Stomach (tissue), 9 donors: ENCODE data around the gene TMOD3. TPM values are rescaled to one million over a fixed set of nuclear protein-coding genes. Genes with fewer than 3 reads are reported as not detected.

Experiments
- DNase-seq, 2 donors: peaks; one replicate each; pipeline versions ENCODE4 v3.0.0 to v3.0.0-alpha.2; 2013 to 2019
- H3K27ac ChIP-seq, 5 donors: fragments of 200-600 bp in 4 of 5; sonication (generic) in 4 of 5; one replicate each; pipeline ENCODE4 v1.5.1; 2013 to 2019; ENCODE audit warnings: mild to moderate bottlenecking in 1 of 5, moderate library complexity in 1 of 5
- H3K27me3 ChIP-seq, 3 donors: fragments of 200-600 bp; sonication (generic); one replicate each; pipeline ENCODE4 v1.5.1; 2017 to 2019; ENCODE audit warnings: mixed run types in 1 of 3
- H3K36me3 ChIP-seq, 4 donors: fragments of 200-600 bp; sonication (generic); 1 replicate in 3 of 4; 2 replicates in 1 of 4; pipeline ENCODE4 v1.5.1; 2016 to 2019
- H3K4me1 ChIP-seq, 4 donors: fragments of 200-600 bp; sonication (generic); one replicate each; pipeline ENCODE4 v1.5.1; 2016 to 2019
- H3K4me3 ChIP-seq, 4 donors: fragments of 200-600 bp; sonication (generic) in 3 of 4; one replicate each; pipeline ENCODE4 v1.5.1; 2016 to 2019; ENCODE audit warnings: mild to moderate bottlenecking in 1 of 4
- H3K9me3 ChIP-seq, 4 donors: fragments of 200-600 bp; sonication (generic); one replicate each; pipeline ENCODE4 v1.5.1; 2016 to 2019
- CTCF ChIP-seq, 7 experiments: fragments of 450-650 bp in 4 of 7; fragments of 200-600 bp in 3 of 7; sonication (generic) in 3 of 7; IDR thresholded peaks; one replicate each; pipeline ENCODE4 v1.5.1; 2016 to 2019; ENCODE audit warnings: antibody characterized with exemption in 7 of 7, control low read depth in 2 of 7, mild to moderate bottlenecking in 1 of 7
- EP300 ChIP-seq: sonication (generic); formaldehyde crosslinking; IDR thresholded peaks from one replicate; pipeline ENCODE4 v1.6.1; 2017; ENCODE audit warnings: antibody characterized with exemption
- POLR2A ChIP-seq, 4 donors: fragments of 450-650 bp; IDR thresholded peaks; one replicate each; pipeline ENCODE4 v1.6.1; 2016; ENCODE audit warnings: antibody characterized with exemption in 4 of 4, control low read depth in 2 of 4, mild to moderate bottlenecking in 1 of 4, moderate library complexity in 1 of 4
- POLR2AphosphoS5 ChIP-seq, 3 donors: sonication (generic); formaldehyde crosslinking; IDR thresholded peaks; one replicate each; pipeline ENCODE4 v1.6.1; 2016; ENCODE audit warnings: antibody characterized with exemption in 3 of 3
- WGBS, 5 donors: extraction: QIAGEN DNeasy Blood & Tissue Kit in 3 of 5; methylation state at CpG; one replicate each; pipeline versions ENCODE4 v1.1.5 to v1.1.7; 2013 to 2018; 5-methylcytosine and 5-hydroxymethylcytosine counted together
- intact Hi-C: fragments of 100-400 bp; cut with DNase I; formaldehyde crosslinking; loops from one replicate; pipeline ENCODE4 v1.15.1; 2023; ENCODE audit warnings: low total_unique reads
- polyA plus RNA-seq, 3 donors: library from polyadenylated mRNA; stranded (reverse); fragments of 200-250 nt; gene quantifications; one replicate each; pipeline ENCODE4 v1.2.3, GENCODE V29; 2013
- total RNA-seq, 5 donors: library from RNA; depleted of rRNA; stranded (reverse); fragments of >200 nt; gene quantifications; one replicate each; pipeline versions ENCODE4 v1.1.0 to v1.2.3, GENCODE V29; 2014 to 2016
- donor health status: healthy with polysubstance abuse.
- donor health status: Bipolar disorder and iron deficiency.
- donor health status: healthy.

The TMOD3 gene
- total and polyA plus RNA-seq, 8 donors: 10.1 to 64.3 (median 15.2) TPM

GRCh38 chr15:51904931-51905330 is 75.5 kb downstream of the TMOD3 start:
- DNase-seq: no peak
- intact Hi-C loops: no loop called here

GRCh38 chr15:51907136-51907862 is 77.8 kb downstream of the TMOD3 start:
- Histone ChIP-seq H3K4me1 (peaks cover 0 to 36% (median 9%) of the 10 kb centered on the region in 4 donors), H3K9me3 (no peaks in the 10 kb centered on the region), H3K36me3 (peaks cover 19 to 87% (median 81%) of the 10 kb centered on the region in 4 donors), H3K27ac (peak overlapping the region in 4 of 5 donors; percentile 2 to 52 (median 28)), H3K27me3 (no peaks in the 10 kb centered on the region), H3K4me3 (no peak overlapping the region)
- WGBS, 5 donors: 50 to 62% (median 54%) methylated on average over 8 of the region's 8 CpGs
- DNase-seq: peak; percentile 55 to 64
- TF ChIP-seq CTCF (IDR thresholded peaks at IDR 0.05) (peak in 2 of 7 experiments; percentile 22 to 26), POLR2A (IDR thresholded peaks at IDR 0.05) (no peak), EP300 (no peak), POLR2AphosphoS5 (IDR thresholded peaks at IDR 0.05) (peak in 2 of 3 donors; percentile 67 to 83)
- intact Hi-C loops: no loop called here

More at GRCh38 chr15:51904931-51905330, 75.5 kb downstream of the TMOD3 start:
- no peaks in the 10 kb centered on the region for H3K9me3 ChIP-seq
- H3K4me1 ChIP-seq: peaks cover 0 to 36% (median 9%) of the 10 kb centered on the region in 4 donors
- H3K36me3 ChIP-seq: peaks cover 29 to 88% (median 83%) of the 10 kb centered on the region in 4 donors
- peak overlapping the region in 2 of 5 donors; percentile 17 to 45 for H3K27ac ChIP-seq
- H3K27me3 ChIP-seq: no peaks in the 10 kb centered on the region
- no peak for TF ChIP-seq POLR2AphosphoS5 (IDR thresholded peaks at IDR 0.05)
- no peak for TF ChIP-seq EP300
- no peak for TF ChIP-seq POLR2A (IDR thresholded peaks at IDR 0.05)
- no peak for TF ChIP-seq CTCF (IDR thresholded peaks at IDR 0.05)
- no peak overlapping the region for H3K4me3 ChIP-seq
- WGBS, 5 donors: 39 to 60% (median 55%) methylated on average over 4 of the region's 4 CpGs

- peak overlapping the region in 2 of 5 donors; percentile 39 to 52 for H3K27ac ChIP-seq
- H3K36me3 ChIP-seq: peaks cover 13 to 87% (median 80%) of the 10 kb centered on the region in 4 donors
- no peaks in the 10 kb centered on the region for H3K9me3 ChIP-seq
- H3K27me3 ChIP-seq: no peaks in the 10 kb centered on the region
- peaks cover 0 to 36% (median 9%) of the 10 kb centered on the region in 4 donors for H3K4me1 ChIP-seq
- no peak for TF ChIP-seq CTCF (IDR thresholded peaks at IDR 0.05)
- TF ChIP-seq EP300: no peak
- no peak for TF ChIP-seq POLR2A (IDR thresholded peaks at IDR 0.05)
- no peak for TF ChIP-seq POLR2AphosphoS5 (IDR thresholded peaks at IDR 0.05)
- 88 to 100% (median 97%) methylated on average over 1 of the region's 1 CpG for WGBS, 5 donors
- intact Hi-C loops: no loop called here
- no peak overlapping the region for H3K4me3 ChIP-seq
- DNase-seq: no peak
These were observed 78.9 kb downstream of the TMOD3 start for GRCh38 chr15:51908316-51908715.

GRCh38 chr15:51909584-51909983 is 80.1 kb downstream of the TMOD3 start:
- TF ChIP-seq POLR2AphosphoS5 (IDR thresholded peaks at IDR 0.05): no peak
- TF ChIP-seq EP300: no peak
- no peak for TF ChIP-seq CTCF (IDR thresholded peaks at IDR 0.05)
- no peaks in the 10 kb centered on the region for H3K9me3 ChIP-seq
- DNase-seq: no peak
- no peaks in the 10 kb centered on the region for H3K27me3 ChIP-seq
- no peak overlapping the region for H3K4me3 ChIP-seq
- H3K36me3 ChIP-seq: peaks cover 6 to 83% (median 76%) of the 10 kb centered on the region in 4 donors
- WGBS, 5 donors: 85 to 95% (median 89%) methylated on average over 2 of the region's 2 CpGs
- peaks cover 0 to 33% (median 9%) of the 10 kb centered on the region in 4 donors for H3K4me1 ChIP-seq
- intact Hi-C loops: no loop called here
- H3K27ac ChIP-seq: no peak overlapping the region
